Adipocyte (in vitro differentiated cells): Measurements from ENCODE around the gene NRXN2.

Source experiments
- DNase-seq: peaks from one replicate; pipeline ENCODE4 v3.0.0-alpha.2; 2015; ENCODE audit warnings: low read depth
- H3K27me3 ChIP-seq: replicated peaks from 2 replicates; pipeline ENCODE4 v1.7.0; 2013; ENCODE audit warnings: mild to moderate bottlenecking, low read length, moderate library complexity; ENCODE audit not compliant: control insufficient read depth, insufficient read depth
- H3K36me3 ChIP-seq: 2 replicates; pipeline ENCODE4 v1.7.0; 2013; ENCODE audit warnings: low read length, mild to moderate bottlenecking, moderate library complexity; ENCODE audit not compliant: control insufficient read depth, insufficient read depth, severe bottlenecking
- H3K4me1 ChIP-seq: 2 replicates; pipeline ENCODE4 v1.7.0; 2013; ENCODE audit warnings: mild to moderate bottlenecking, low read length, moderate library complexity; ENCODE audit not compliant: control insufficient read depth, insufficient read depth
- H3K4me3 ChIP-seq: 2 replicates; pipeline ENCODE4 v1.7.0; 2013; ENCODE audit warnings: mild to moderate bottlenecking, low read length, moderate library complexity
- H3K9ac ChIP-seq: 2 replicates; pipeline ENCODE4 v1.7.0; 2013; ENCODE audit warnings: mild to moderate bottlenecking, low read length, moderate library complexity
- H3K9me3 ChIP-seq: 2 replicates; pipeline ENCODE4 v1.7.0; 2013; ENCODE audit warnings: mild to moderate bottlenecking, low read length, moderate library complexity; ENCODE audit not compliant: control insufficient read depth

NRXN2 gene

GRCh38 chr11:64741375-64742086, 18.5 kb upstream of the NRXN2 start:
- Histone ChIP-seq H3K4me1 (peaks cover 28% of the 10 kb centered on the region), H3K9ac (no peak overlapping the region), H3K9me3 (no peaks in the 10 kb centered on the region), H3K27me3 (peaks cover 44% of the 10 kb centered on the region), H3K36me3 (no peaks in the 10 kb centered on the region), H3K4me3 (no peak overlapping the region)
- DNase-seq: no peak

GRCh38 chr11:64739871-64740270, 16.9 kb upstream of the NRXN2 start:
- peaks cover 23% of the 10 kb centered on the region for H3K4me1 ChIP-seq
- peaks cover 54% of the 10 kb centered on the region for H3K27me3 ChIP-seq
- no peaks in the 10 kb centered on the region for H3K36me3 ChIP-seq
- H3K4me3 ChIP-seq: no peak overlapping the region
- no peak for DNase-seq
- no peaks in the 10 kb centered on the region for H3K9me3 ChIP-seq
- no peak overlapping the region for H3K9ac ChIP-seq

- no peaks in the 10 kb centered on the region for H3K9me3 ChIP-seq
- H3K27me3 ChIP-seq: peaks cover 40% of the 10 kb centered on the region
- H3K4me1 ChIP-seq: peaks cover 6% of the 10 kb centered on the region
- no peak overlapping the region for H3K4me3 ChIP-seq
- no peak overlapping the region for H3K9ac ChIP-seq
- DNase-seq: no peak
- H3K36me3 ChIP-seq: no peaks in the 10 kb centered on the region
Measured at GRCh38 chr11:64736654-64737053, 13.7 kb upstream of the NRXN2 start.

- H3K4me1 ChIP-seq: peaks cover 6% of the 10 kb centered on the region
Measured at GRCh38 chr11:64735725-64736259, 12.8 kb upstream of the NRXN2 start.

GRCh38 chr11:64734811-64735724, 12.1 kb upstream of the NRXN2 start:
- H3K4me1 ChIP-seq: peaks cover 6% of the 10 kb centered on the region
- no peaks in the 10 kb centered on the region for H3K36me3 ChIP-seq
- H3K9me3 ChIP-seq: no peaks in the 10 kb centered on the region
- no peak overlapping the region for H3K9ac ChIP-seq
- no peak for DNase-seq
- H3K4me3 ChIP-seq: no peak overlapping the region
- H3K27me3 ChIP-seq: peaks cover 35% of the 10 kb centered on the region

More at GRCh38 chr11:64735725-64736259, 12.8 kb upstream of the NRXN2 start:
- Histone ChIP-seq H3K36me3 (no peaks in the 10 kb centered on the region), H3K9ac (no peak overlapping the region), H3K4me3 (no peak overlapping the region), H3K9me3 (no peaks in the 10 kb centered on the region), H3K27me3 (peaks cover 35% of the 10 kb centered on the region)
- no peak for DNase-seq

GRCh38 chr11:64731601-64732000, 8.6 kb upstream of the NRXN2 start:
- no peaks in the 10 kb centered on the region for H3K9me3 ChIP-seq
- no peak overlapping the region for H3K4me3 ChIP-seq
- H3K27me3 ChIP-seq: peaks cover 29% of the 10 kb centered on the region
- peaks cover 6% of the 10 kb centered on the region for H3K4me1 ChIP-seq
- DNase-seq: no peak
- no peak overlapping the region for H3K9ac ChIP-seq
- H3K36me3 ChIP-seq: no peaks in the 10 kb centered on the region

- peaks cover 3% of the 10 kb centered on the region for H3K4me1 ChIP-seq
- no peaks in the 10 kb centered on the region for H3K36me3 ChIP-seq
- DNase-seq: peak; percentile 15
- peaks cover 19% of the 10 kb centered on the region for H3K27me3 ChIP-seq
- no peaks in the 10 kb centered on the region for H3K9me3 ChIP-seq
- no peak overlapping the region for H3K4me3 ChIP-seq
- no peak overlapping the region for H3K9ac ChIP-seq
Measured at GRCh38 chr11:64729851-64730382, 6.9 kb upstream of the NRXN2 start.

- Histone ChIP-seq H3K36me3 (no peaks in the 10 kb centered on the region), H3K9me3 (no peaks in the 10 kb centered on the region), H3K27me3 (peaks cover 25% of the 10 kb centered on the region), H3K9ac (no peak overlapping the region), H3K4me1 (no peaks in the 10 kb centered on the region), H3K4me3 (no peak overlapping the region)
- no peak for DNase-seq
Measured at GRCh38 chr11:64728757-64729365, 5.9 kb upstream of the NRXN2 start.

GRCh38 chr11:64726867-64727530, 4.0 kb upstream of the NRXN2 start:
- H3K36me3 ChIP-seq: no peaks in the 10 kb centered on the region
- no peak for DNase-seq

GRCh38 chr11:64726211-64726641, 3.2 kb upstream of the NRXN2 start:
- H3K9ac ChIP-seq: no peak overlapping the region
- no peaks in the 10 kb centered on the region for H3K4me1 ChIP-seq
- H3K36me3 ChIP-seq: no peaks in the 10 kb centered on the region
- H3K27me3 ChIP-seq: peaks cover 33% of the 10 kb centered on the region
- no peaks in the 10 kb centered on the region for H3K9me3 ChIP-seq
- no peak for DNase-seq
- no peak overlapping the region for H3K4me3 ChIP-seq

More at GRCh38 chr11:64726867-64727530, 4.0 kb upstream of the NRXN2 start:
- Histone ChIP-seq H3K27me3 (peaks cover 30% of the 10 kb centered on the region), H3K9ac (no peak overlapping the region), H3K4me1 (no peaks in the 10 kb centered on the region), H3K9me3 (no peaks in the 10 kb centered on the region), H3K4me3 (no peak overlapping the region)
